GM12878 (cell line): ENCODE measurements around the gene SPDYC. TPM values are rescaled to one million over a fixed set of nuclear protein-coding genes. Genes with fewer than 3 reads are reported as not detected.

Source experiments
- ATAC-seq: fragments of 200-7000 bp; cut with Tn5 transposase; 3 replicates; pipeline ENCODE4 v1.9.1; 2020; ENCODE audit warnings: mild to moderate bottlenecking, moderate library complexity
- BruUV-seq: library from RNA; stranded (reverse); fragments of 400-500 nt; replicated peaks from 2 replicates; lab custom pipeline; 2021; lab: Mats Ljungman, UMichigan
- CTCF ChIA-PET: fragments of 300-600 bp; sonication (Branson Sonifier 250); formaldehyde crosslinking; extraction: SDS; loops from one replicate; lab custom pipeline; 2021; ENCODE audit warnings: inconsistent platforms; lab: Yijun Ruan, JAX
- POLR2A ChIA-PET: fragments of 350-600 bp; formaldehyde crosslinking; extraction: SDS; loops from one replicate; lab custom pipeline; 2021; ENCODE audit warnings: inconsistent platforms; lab: Charles Lee
- RAD21 ChIA-PET: fragments of 300-600 bp; sonication (Branson Sonifier 250); formaldehyde crosslinking; loops from one replicate; lab custom pipeline; 2023; ENCODE audit warnings: antibody characterized with exemption; ENCODE audit not compliant: unreplicated experiment; lab: Charles Lee
- SMC1A ChIA-PET: fragments of 300-600 bp; sonication (Branson Sonifier 250); formaldehyde crosslinking; loops from one replicate; lab custom pipeline; 2023; ENCODE audit not compliant: unreplicated experiment, uncharacterized antibody; lab: Charles Lee
- DNase-seq: peaks from one replicate; pipeline ENCODE4 v3.0.0-alpha.2; 2011; ENCODE audit warnings: low read depth, low spot score
- FAIRE-seq: peaks from 3 replicates; lab custom pipeline; 2011; peaks lifted over from hg19 to GRCh38; lab: Jason Lieb, UNC
- H2AFZ ChIP-seq: 2 replicates; pipeline ENCODE4 v1.6.0; 2011; ENCODE audit warnings: low read depth, low read length, control low read depth; ENCODE audit not compliant: control insufficient read depth
- H3K27ac ChIP-seq: 2 replicates; pipeline ENCODE4 v1.5.1; 2011; ENCODE audit warnings: control low read depth; ENCODE audit not compliant: control insufficient read depth, insufficient read depth
- H3K27me3 ChIP-seq, 2 experiments: replicated peaks in 1 of 2; 2 replicates each; pipeline versions ENCODE4 v1.6.0 to v1.6.1; 2011; ENCODE audit warnings: low read length in 1 of 2; ENCODE audit not compliant: control insufficient read depth in 2 of 2, insufficient read depth in 2 of 2
- H3K36me3 ChIP-seq, 2 experiments: 2 replicates each; pipeline ENCODE4 v1.5.1; 2011; ENCODE audit warnings: low read length in 1 of 2; ENCODE audit not compliant: control insufficient read depth in 2 of 2, insufficient read depth in 2 of 2
- H3K4me1 ChIP-seq: 2 replicates; pipeline ENCODE4 v1.6.1; 2011; ENCODE audit warnings: mild to moderate bottlenecking, low read length, moderate library complexity, mixed read lengths; ENCODE audit not compliant: control insufficient read depth, insufficient read depth
- H3K4me2 ChIP-seq: 2 replicates; pipeline ENCODE4 v1.6.0; 2011; ENCODE audit warnings: control low read depth; ENCODE audit not compliant: control insufficient read depth, insufficient read depth
- H3K4me3 ChIP-seq: fragments of 200-600 bp; sonication (generic); 2 replicates; pipeline ENCODE4 v1.5.1; 2016
- H3K79me2 ChIP-seq: 2 replicates; pipeline ENCODE4 v1.6.0; 2011; ENCODE audit warnings: low read length; ENCODE audit not compliant: control insufficient read depth, insufficient read depth
- H3K9ac ChIP-seq: 2 replicates; pipeline ENCODE4 v1.8.0; 2011; ENCODE audit warnings: low read length, control low read depth, mixed read lengths; ENCODE audit not compliant: control insufficient read depth, insufficient read depth
- H3K9me3 ChIP-seq: replicated peaks from 3 replicates; pipeline ENCODE4 v1.5.1; 2011; ENCODE audit warnings: mild to moderate bottlenecking, low read length; ENCODE audit not compliant: control insufficient read depth, insufficient read depth
- H4K20me1 ChIP-seq: 2 replicates; pipeline ENCODE4 v1.6.0; 2011; ENCODE audit not compliant: control insufficient read depth, insufficient read depth
- ETV6 ChIP-seq, 2 experiments: fragments of 450-650 bp in 1 of 2; IDR thresholded peaks in 1 of 2; conservative IDR thresholded peaks in 1 of 2; 2 replicates each; pipeline ENCODE4 v1.6.1; 2014; ENCODE audit warnings: antibody characterized with exemption in 1 of 2, borderline replicate concordance in 1 of 2, low read depth in 1 of 2, mild to moderate bottlenecking in 1 of 2, moderate library complexity in 1 of 2
- MYB ChIP-seq: fragments of 150-350 bp; IDR thresholded peaks from 2 replicates; pipeline ENCODE4 v1.6.1; 2014; ENCODE audit warnings: mild to moderate bottlenecking, low read depth, low read length, borderline replicate concordance
- NR2F1 ChIP-seq: fragments of 450-650 bp; conservative IDR thresholded peaks from 2 replicates; pipeline ENCODE4 v1.6.1; 2017; ENCODE audit warnings: mild to moderate bottlenecking
- POLR2AphosphoS5 ChIP-seq: IDR thresholded peaks from 2 replicates; pipeline ENCODE4 v1.6.1; 2011; ENCODE audit warnings: mild to moderate bottlenecking, low read length, inconsistent platforms
- RFX5 ChIP-seq: IDR thresholded peaks from 2 replicates; pipeline ENCODE4 v1.6.1; 2011; ENCODE audit warnings: low read depth, low read length, improper control_type of control experiment
- RUNX3 ChIP-seq: IDR thresholded peaks from 2 replicates; pipeline ENCODE4 v1.6.1; 2012; ENCODE audit warnings: low read length, inconsistent platforms
- WGBS: methylation state at CpG from one replicate; pipeline ENCODE4 v1.1.6; 2016; ENCODE audit warnings: low lambda C conversion rate; ENCODE audit not compliant: insufficient replicate concordance, insufficient coverage; ENCODE audit errors: missing lambda C conversion rate; 5-methylcytosine and 5-hydroxymethylcytosine counted together
- in situ Hi-C: fragments of 300-500 bp; cut with MboI; formaldehyde crosslinking; loops from 9 replicates; pipeline ENCODE4 v1.14.3; 2018; ENCODE audit warnings: mixed read lengths
- intact Hi-C: fragments of 100-400 bp; cut with micrococcal nuclease; formaldehyde crosslinking; loops from one replicate; pipeline ENCODE4 v1.14.2; 2022; ENCODE audit not compliant: unreplicated experiment
- polyA plus RNA-seq, 11 experiments: library from polyadenylated mRNA; depleted of rRNA in 4 of 11; unstranded in 6 of 11; stranded (reverse) in 5 of 11; fragments of >200 nt; fragmentation: Nextera tagmentation in 4 of 11; fragmentation: Illumina TruSeq in 1 of 11; extraction: Ambion mirVana in 4 of 11; extraction: Trizol in 1 of 11; gene quantifications; 1 replicate in 1 of 11; 2 replicates in 10 of 11; pipeline versions ENCODE4 v1.2.1 to v1.2.3, GENCODE V29; 2011 to 2016; ENCODE audit warnings: inconsistent platforms in 2 of 11, missing spikeins in 2 of 11, low read depth in 1 of 11
- total RNA-seq, 4 experiments: library from RNA; depleted of rRNA in 3 of 4; stranded (reverse); fragments of >200 nt in 3 of 4; fragmentation: Illumina TruSeq in 1 of 4; extraction: Trizol in 1 of 4; gene quantifications; 2 replicates each; pipeline versions ENCODE4 v1.2.1 to v1.2.3, GENCODE V29; 2013 to 2021
- TF ChIP-seq, protein P1 (sequence below), 3 experiments: IDR thresholded peaks in 2 of 3; conservative IDR thresholded peaks in 1 of 3; 2 replicates each; pipeline ENCODE4 v1.5.1; 2011; ENCODE audit warnings: low read depth in 3 of 3, low read length in 3 of 3, mild to moderate bottlenecking in 3 of 3, control low read depth in 2 of 3, moderate library complexity in 2 of 3, inconsistent platforms in 1 of 3, mixed read lengths in 1 of 3; ENCODE audit not compliant: control insufficient read depth in 2 of 3, insufficient read depth in 1 of 3; ENCODE audit errors: extremely low read depth in 1 of 3

SPDYC gene
- total and polyA plus RNA-seq, 10 of the 15 experiments (the other 5 are each of a cell fraction or from before 2014, with no cell fraction given): not detected

DNA sequence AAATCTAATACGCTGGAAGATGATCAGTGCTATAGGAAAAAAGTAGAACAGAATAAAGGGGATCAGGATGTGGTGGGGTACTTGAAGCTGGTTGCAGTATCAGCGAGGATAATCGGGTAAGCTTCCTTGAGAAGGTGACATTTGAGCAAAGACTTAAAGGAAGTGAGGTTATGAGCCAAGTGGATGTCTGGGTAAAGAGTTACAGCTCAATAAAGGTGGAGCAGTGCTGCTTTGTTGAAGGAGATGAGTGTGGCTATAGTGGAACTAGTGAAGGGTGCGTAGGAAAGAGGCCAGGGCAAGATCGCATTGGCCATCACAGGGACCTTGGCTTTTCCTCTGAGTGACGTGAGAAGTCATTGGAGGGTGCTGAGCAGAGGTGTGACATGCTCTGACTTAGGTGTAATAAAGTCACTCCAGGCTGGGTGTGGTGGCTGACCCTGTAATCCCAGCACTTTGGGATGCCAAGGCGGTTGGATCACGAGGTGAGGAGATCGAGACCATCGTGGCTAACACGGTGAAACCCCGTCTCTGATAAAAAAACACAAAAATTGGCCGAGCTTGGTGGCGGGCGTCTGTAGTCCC, 33.4 kb upstream of the SPDYC start:
- ATAC-seq (no peak), FAIRE-seq (no peak), DNase-seq (no peak)
- H3K4me2 ChIP-seq: no peak overlapping the region
- no peaks in the 10 kb centered on the region for H3K27me3 ChIP-seq
- ChIA-PET RAD21 (interaction anchor here (0.5 to 3.0 kb wide), 4 partner anchors 15 to 139 kb away, joined by 3 to 25 read pairs (median 12); partner anchors contain the start of genes CAPN1, FAU and MRPL49), POLR2A (interaction anchor here (0.6 to 2.5 kb wide), 5 partner anchors 13 to 126 kb away, joined by 4 to 9 read pairs (median 5); partner anchors contain the start of genes FAU, MRPL49, POLA2 and TM7SF2), SMC1A (interaction anchor here (0.6 to 2.3 kb wide), 7 partner anchors 8 to 193 kb away, joined by 4 to 13 read pairs (median 6); partner anchors contain the start of genes FAU and MRPL49), CTCF (interaction anchor here (1.2 to 6.7 kb wide), 7 partner anchors 9 to 179 kb away, joined by 3 to 40 read pairs (median 6); partner anchors contain the start of genes CAPN1, CDC42EP2, FAU and MRPL49)
- H3K4me3 ChIP-seq: no peak overlapping the region
- intact Hi-C loops: loop anchor here (10.0 kb wide), 1 partner anchor 118 kb away; no protein-coding TSS in a partner anchor
- H4K20me1 ChIP-seq: no peaks in the 10 kb centered on the region
- in situ Hi-C loops: no loop called here
- H3K79me2 ChIP-seq: peaks cover 35% of the 10 kb centered on the region
- H3K9me3 ChIP-seq: no peaks in the 10 kb centered on the region
- H3K36me3 ChIP-seq: peaks cover 0 to 4% of the 10 kb centered on the region in 2 experiments; a peak in 3 of 4 replicates
- H3K27ac ChIP-seq: no peak overlapping the region
- no peak overlapping the region for H2AFZ ChIP-seq
- TF ChIP-seq, protein P1, sequence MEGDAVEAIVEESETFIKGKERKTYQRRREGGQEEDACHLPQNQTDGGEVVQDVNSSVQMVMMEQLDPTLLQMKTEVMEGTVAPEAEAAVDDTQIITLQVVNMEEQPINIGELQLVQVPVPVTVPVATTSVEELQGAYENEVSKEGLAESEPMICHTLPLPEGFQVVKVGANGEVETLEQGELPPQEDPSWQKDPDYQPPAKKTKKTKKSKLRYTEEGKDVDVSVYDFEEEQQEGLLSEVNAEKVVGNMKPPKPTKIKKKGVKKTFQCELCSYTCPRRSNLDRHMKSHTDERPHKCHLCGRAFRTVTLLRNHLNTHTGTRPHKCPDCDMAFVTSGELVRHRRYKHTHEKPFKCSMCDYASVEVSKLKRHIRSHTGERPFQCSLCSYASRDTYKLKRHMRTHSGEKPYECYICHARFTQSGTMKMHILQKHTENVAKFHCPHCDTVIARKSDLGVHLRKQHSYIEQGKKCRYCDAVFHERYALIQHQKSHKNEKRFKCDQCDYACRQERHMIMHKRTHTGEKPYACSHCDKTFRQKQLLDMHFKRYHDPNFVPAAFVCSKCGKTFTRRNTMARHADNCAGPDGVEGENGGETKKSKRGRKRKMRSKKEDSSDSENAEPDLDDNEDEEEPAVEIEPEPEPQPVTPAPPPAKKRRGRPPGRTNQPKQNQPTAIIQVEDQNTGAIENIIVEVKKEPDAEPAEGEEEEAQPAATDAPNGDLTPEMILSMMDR (IDR thresholded peaks at IDR 0.05 in 2 of 3, conservative IDR thresholded peaks at IDR 0.05 in 1 of 3; ENCODE audit: control insufficient read depth in 2 of 3, extremely low read depth in 1 of 3, insufficient read depth in 1 of 3, low read depth in 3 of 3, low read length in 3 of 3): no peak
- no peak for TF ChIP-seq MYB
- TF ChIP-seq NR2F1: no peak
- TF ChIP-seq RFX5: no peak
- no peak for TF ChIP-seq POLR2AphosphoS5
- no peak for TF ChIP-seq RUNX3
- TF ChIP-seq ETV6 (conservative IDR thresholded peaks at IDR 0.05 in 1 of 2, IDR thresholded peaks at IDR 0.05 in 1 of 2; ENCODE audit: borderline replicate concordance in 1 of 2, low read depth in 1 of 2): no peak
- no TSS peak for BruUV-seq
- peaks cover 11% of the 10 kb centered on the region for H3K4me1 ChIP-seq
- H3K9ac ChIP-seq: no peak overlapping the region
- WGBS: 94% methylated on average over 15 of the region's 15 CpGs
